ENCODE results near the gene AQR.

- TF ChIP-seq EZH2phosphoT487 (IDR thresholded peaks at IDR 0.05; ENCODE audit: borderline replicate concordance, low read length) (no peak), CTCF (IDR thresholded peaks at IDR 0.05; ENCODE audit: low read depth, low read length, poor library complexity, severe bottlenecking) (no peak)
Measured at GRCh38 chr15:34879107-34879506, 90.4 kb downstream of the AQR start.
